Aorta (tissue), 5 donors: ENCODE measurements around the gene ATXN3. TPM values are rescaled to one million over a fixed set of nuclear protein-coding genes. Genes with fewer than 3 reads are reported as not detected.

Experiments used
- ATAC-seq: fragments of 200-7000 bp; cut with Tn5 transposase; one replicate; pipeline ENCODE4 v1.9.1; 2022; ENCODE audit warnings: moderate library complexity; ENCODE audit not compliant: low FRiP score
- DNase-seq, 2 donors: peaks; one replicate each; pipeline ENCODE4 v3.0.0-alpha.2; 2020
- H3K27ac ChIP-seq, 2 donors: one replicate each; pipeline ENCODE4 v1.5.1; 2013; ENCODE audit warnings: low read length in 2 of 2, mild to moderate bottlenecking in 2 of 2, moderate library complexity in 2 of 2, control low read depth in 1 of 2, inconsistent platforms in 1 of 2, low read depth in 1 of 2
- H3K27me3 ChIP-seq, 2 donors: one replicate each; pipeline ENCODE4 v1.6.1; 2013; ENCODE audit warnings: control low read depth in 1 of 2, low read length in 1 of 2, mild to moderate bottlenecking in 1 of 2, moderate library complexity in 1 of 2; ENCODE audit not compliant: insufficient read depth in 2 of 2, control insufficient read depth in 1 of 2
- H3K36me3 ChIP-seq, 2 donors: one replicate each; pipeline ENCODE4 v1.6.1; 2013; ENCODE audit warnings: control low read depth in 1 of 2, low read length in 1 of 2, mild to moderate bottlenecking in 1 of 2; ENCODE audit not compliant: insufficient read depth in 2 of 2, control insufficient read depth in 1 of 2
- H3K4me1 ChIP-seq, 2 donors: one replicate each; pipeline ENCODE4 v1.6.1; 2013; ENCODE audit warnings: low read length in 2 of 2, control low read depth in 1 of 2, mild to moderate bottlenecking in 1 of 2, moderate library complexity in 1 of 2; ENCODE audit not compliant: insufficient read depth in 2 of 2, control insufficient read depth in 1 of 2
- H3K4me3 ChIP-seq, 2 donors: one replicate each; pipeline ENCODE4 v1.5.1; 2013; ENCODE audit warnings: low read length in 2 of 2, control low read depth in 1 of 2, mild to moderate bottlenecking in 1 of 2
- H3K9me3 ChIP-seq: one replicate; pipeline ENCODE4 v1.6.1; 2013; ENCODE audit warnings: mild to moderate bottlenecking, low read length; ENCODE audit not compliant: control insufficient read depth
- WGBS, 2 donors: extraction: QIAGEN DNeasy Blood & Tissue Kit; methylation state at CpG; one replicate each; pipeline ENCODE4 v1.1.7; 2013; 5-methylcytosine and 5-hydroxymethylcytosine counted together
- intact Hi-C, 2 donors: fragments of 100-400 bp; cut with DNase I; formaldehyde crosslinking; loops; one replicate each; pipeline versions ENCODE4 v1.14.2 to v1.15.0; 2022
- polyA plus RNA-seq, 2 donors: library from polyadenylated mRNA; stranded (reverse); fragments of 200-250 nt; gene quantifications; one replicate each; pipeline ENCODE4 v1.2.3, GENCODE V29; 2013
- total RNA-seq, 2 donors: library from RNA; stranded (reverse); fragmentation: NEBNext Ultra II Directional; extraction: Animal tissue kit (Norgen Biotek cat#: 25700); gene quantifications; one replicate each; pipeline ENCODE4 v1.2.1, GENCODE V29; 2021
- donor health status: healthy with polysubstance abuse.
- donor health status: Bipolar disorder and iron deficiency.
- donor health status: DM: no; HTN: no; CAD: no.
- donor health status: DM: no; HTN: no; CAD: no.
- donor health status: DM: yes; HTN: yes; CAD: no.

Gene ATXN3
- total and polyA plus RNA-seq, 4 donors, result 18.9 to 59.0 (median 39.8) TPM

DNA sequence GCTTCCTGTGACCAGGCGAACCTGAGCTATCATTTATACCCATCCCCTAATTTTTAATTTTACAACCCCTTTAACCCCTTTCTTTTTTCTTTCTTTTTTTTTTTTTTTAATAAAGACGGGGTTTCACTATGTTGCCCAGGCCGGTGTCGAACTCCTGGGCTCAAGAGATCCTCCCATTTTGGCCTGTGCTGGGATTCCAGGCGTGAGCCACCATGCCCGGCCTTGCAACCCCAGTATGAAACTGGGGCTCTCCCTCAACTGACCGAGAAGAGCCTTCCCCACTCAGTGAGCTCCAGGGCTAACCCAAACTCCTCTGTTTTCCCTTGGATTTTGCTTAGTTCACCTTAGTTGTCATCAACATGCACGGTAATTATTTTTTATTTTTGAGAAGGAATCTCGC lies 16.4 kb upstream of the ATXN3 start:
- H3K36me3 ChIP-seq, result no peaks in the 10 kb centered on the region
- ATAC-seq, result no peak

DNA sequence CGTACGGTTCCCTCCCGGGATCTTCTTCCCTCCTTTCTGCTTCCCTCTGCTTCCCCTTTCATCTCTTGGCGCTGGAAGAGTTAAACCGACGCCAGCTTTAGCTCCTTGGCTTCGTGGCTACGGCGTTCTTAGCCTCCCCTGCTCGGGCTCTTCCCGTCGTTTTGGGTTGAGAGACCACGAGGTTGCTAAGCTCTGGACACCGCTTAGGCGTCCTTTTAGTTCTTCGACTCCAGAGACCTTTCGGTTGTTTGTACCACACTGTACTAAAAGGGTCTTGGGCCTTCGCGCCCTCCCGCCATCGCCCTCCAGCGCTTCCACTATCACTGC lies 15.9 kb upstream of the ATXN3 start:
- no peaks in the 10 kb centered on the region for H3K4me1 ChIP-seq
- H3K27ac ChIP-seq, result peak overlapping the region in 1 of 2 donors; percentile 81
- peak; percentile 53 for ATAC-seq

More for the DNA sequence above, 16.4 kb upstream of the ATXN3 start:
- H3K9me3 ChIP-seq, result no peaks in the 10 kb centered on the region
- DNase-seq, result no peak
- peak overlapping the region; percentile 71 to 82 for H3K4me3 ChIP-seq
- 28 to 32% methylated on average over 9 of the region's 9 CpGs for WGBS, 2 donors
- intact Hi-C loops, result loop anchor here in 1 of 2 donors (10.0 kb wide), 1 partner anchor 562 kb away; no protein-coding TSS in a partner anchor
- H3K27me3 ChIP-seq, result no peaks in the 10 kb centered on the region
- H3K4me1 ChIP-seq, result peaks cover 0 to 2% of the 10 kb centered on the region in 2 donors
- no peak overlapping the region for H3K27ac ChIP-seq

DNA sequence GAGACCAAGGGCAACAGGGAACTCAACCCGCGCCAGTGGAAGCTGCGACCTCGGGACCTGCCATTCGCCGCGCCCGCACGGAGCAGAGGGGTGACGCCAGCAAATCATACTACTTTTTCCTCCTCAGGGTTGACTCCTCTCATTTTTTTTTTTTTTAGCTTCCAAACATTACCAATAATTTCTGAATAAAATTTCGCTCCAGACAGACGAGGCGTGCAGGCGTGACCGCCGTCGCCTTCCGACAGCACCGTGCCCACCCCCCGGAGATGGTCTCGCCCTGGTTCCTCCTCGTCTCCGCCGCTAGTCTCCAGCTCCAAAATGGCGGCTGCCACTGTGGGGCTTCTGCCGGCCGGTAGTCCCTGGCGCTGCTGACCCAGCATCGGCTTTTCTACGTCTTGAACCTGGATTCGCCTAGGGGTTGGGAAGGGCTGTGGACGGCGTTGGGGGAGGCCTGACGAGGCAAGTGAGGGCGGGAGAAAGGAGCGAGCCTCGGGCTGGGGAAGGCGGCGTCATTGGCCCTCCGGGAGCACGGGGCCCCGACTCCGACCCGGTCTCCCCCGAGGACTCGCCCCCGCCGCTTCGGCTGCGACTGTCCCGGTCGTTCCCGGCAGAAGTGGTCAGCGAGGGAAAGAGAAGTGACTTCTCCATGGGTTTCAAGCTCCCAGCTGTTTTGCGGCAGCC lies 15.4 kb upstream of the ATXN3 start, which contains the start of the genes CPSF2 and NDUFB1:
Gene CPSF2 (plus strand): TSS at position 300 of the 681 bp plus-strand sequence. CDS start 9,016 bp downstream, outside the sequence.
Gene NDUFB1 (minus strand): TSS at position 37 of the 681 bp plus-strand sequence. CDS start 4,069 bp downstream, outside the sequence.
- 0 to 1% methylated on average over 49 to 55 of the region's 55 CpGs for WGBS, 2 donors
- H3K4me3 ChIP-seq, result peak within 1 kb of the TSS; percentile 71 to 82
- intact Hi-C loops, result loop anchor here in 1 of 2 donors (10.0 kb wide), 1 partner anchor 563 kb away; no protein-coding TSS in a partner anchor
- no peaks in the 10 kb centered on the region for H3K9me3 ChIP-seq
- peak within 1 kb of the TSS in 1 of 2 donors; percentile 87 for H3K27ac ChIP-seq
- peak; percentile 90 to 95 for DNase-seq
- peaks cover 0 to under 1% of the 10 kb centered on the region in 2 donors for H3K36me3 ChIP-seq
- peaks cover 0 to 1% of the 10 kb centered on the region in 2 donors for H3K4me1 ChIP-seq
- H3K27me3 ChIP-seq, result no peaks in the 10 kb centered on the region
- peak; percentile 96 for ATAC-seq

More for the DNA sequence above, 15.9 kb upstream of the ATXN3 start:
- peak overlapping the region; percentile 71 to 82 for H3K4me3 ChIP-seq
- intact Hi-C loops, result loop anchor here in 1 of 2 donors (10.0 kb wide), 1 partner anchor 562 kb away; no protein-coding TSS in a partner anchor
- no peaks in the 10 kb centered on the region for H3K9me3 ChIP-seq
- 0% methylated on average over 22 of the region's 22 CpGs for WGBS, 2 donors
- no peaks in the 10 kb centered on the region for H3K27me3 ChIP-seq
- H3K36me3 ChIP-seq, result no peaks in the 10 kb centered on the region
- no peak for DNase-seq

DNA sequence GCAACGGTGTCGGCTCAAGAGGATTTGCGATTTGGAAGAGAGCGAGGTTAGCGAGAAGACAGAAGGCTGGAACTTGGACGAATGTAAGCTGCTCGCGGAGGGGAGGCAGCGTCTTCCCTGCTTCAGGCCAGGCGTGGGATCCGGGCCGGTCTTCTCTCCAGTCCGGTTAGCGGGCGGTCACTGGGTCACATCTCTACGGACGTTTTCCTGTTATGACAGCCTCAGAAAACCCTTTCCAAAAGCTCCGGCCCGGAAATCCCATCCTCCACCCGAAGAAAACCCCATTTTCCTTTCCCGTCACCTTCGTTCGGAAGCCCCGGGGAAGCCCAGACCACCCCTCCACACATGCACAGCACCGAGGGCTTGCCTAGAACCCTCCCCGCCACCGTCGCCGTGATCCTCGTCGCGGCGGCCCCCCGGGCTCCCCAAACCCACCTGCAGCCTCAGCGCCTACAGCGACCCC lies 14.9 kb upstream of the ATXN3 start:
- Histone ChIP-seq H3K9me3 (no peaks in the 10 kb centered on the region), H3K4me3 (peak overlapping the region; percentile 71 to 82), H3K36me3 (peaks cover 0 to 2% of the 10 kb centered on the region in 2 donors), H3K27ac (peak overlapping the region in 1 of 2 donors; percentile 87), H3K27me3 (no peaks in the 10 kb centered on the region), H3K4me1 (peaks cover 0 to 3% of the 10 kb centered on the region in 2 donors)
- peak; percentile 69 for ATAC-seq
- intact Hi-C loops, result loop anchor here in 1 of 2 donors (10.0 kb wide), 1 partner anchor 564 kb away; no protein-coding TSS in a partner anchor
- 0 to 1% methylated on average over 36 of the region's 36 CpGs for WGBS, 2 donors
- DNase-seq, result peak; percentile 63 to 80

DNA sequence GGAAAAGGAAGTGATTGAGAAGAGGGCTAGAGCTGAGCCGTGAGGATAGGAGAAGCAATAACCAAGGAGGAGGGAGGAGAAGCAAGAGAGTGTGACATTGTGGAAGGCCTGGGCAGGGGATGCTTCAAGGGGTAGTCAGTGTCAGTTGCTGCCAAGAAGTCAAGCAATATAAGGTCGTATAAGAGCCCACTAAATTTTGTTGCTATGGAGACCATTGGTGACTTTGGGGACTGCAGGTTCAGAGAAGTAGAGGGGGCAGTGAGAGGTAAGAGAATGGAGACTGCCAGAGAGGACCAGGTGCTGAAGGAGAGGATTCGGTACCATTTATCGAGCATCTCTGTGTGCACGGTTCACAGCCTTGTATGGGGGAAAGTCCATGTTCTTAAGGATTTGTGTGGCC lies 3.1 kb upstream of the ATXN3 start:
- H3K4me1 ChIP-seq, result peaks cover 0 to 4% of the 10 kb centered on the region in 2 donors
- intact Hi-C loops, result no loop called here
- H3K9me3 ChIP-seq, result no peaks in the 10 kb centered on the region
- no peaks in the 10 kb centered on the region for H3K36me3 ChIP-seq
- WGBS, 2 donors, result 75 to 76% methylated on average over 5 of the region's 5 CpGs
- no peak overlapping the region for H3K27ac ChIP-seq
- no peak overlapping the region for H3K4me3 ChIP-seq
- no peaks in the 10 kb centered on the region for H3K27me3 ChIP-seq
- no peak for DNase-seq
- no peak for ATAC-seq

DNA sequence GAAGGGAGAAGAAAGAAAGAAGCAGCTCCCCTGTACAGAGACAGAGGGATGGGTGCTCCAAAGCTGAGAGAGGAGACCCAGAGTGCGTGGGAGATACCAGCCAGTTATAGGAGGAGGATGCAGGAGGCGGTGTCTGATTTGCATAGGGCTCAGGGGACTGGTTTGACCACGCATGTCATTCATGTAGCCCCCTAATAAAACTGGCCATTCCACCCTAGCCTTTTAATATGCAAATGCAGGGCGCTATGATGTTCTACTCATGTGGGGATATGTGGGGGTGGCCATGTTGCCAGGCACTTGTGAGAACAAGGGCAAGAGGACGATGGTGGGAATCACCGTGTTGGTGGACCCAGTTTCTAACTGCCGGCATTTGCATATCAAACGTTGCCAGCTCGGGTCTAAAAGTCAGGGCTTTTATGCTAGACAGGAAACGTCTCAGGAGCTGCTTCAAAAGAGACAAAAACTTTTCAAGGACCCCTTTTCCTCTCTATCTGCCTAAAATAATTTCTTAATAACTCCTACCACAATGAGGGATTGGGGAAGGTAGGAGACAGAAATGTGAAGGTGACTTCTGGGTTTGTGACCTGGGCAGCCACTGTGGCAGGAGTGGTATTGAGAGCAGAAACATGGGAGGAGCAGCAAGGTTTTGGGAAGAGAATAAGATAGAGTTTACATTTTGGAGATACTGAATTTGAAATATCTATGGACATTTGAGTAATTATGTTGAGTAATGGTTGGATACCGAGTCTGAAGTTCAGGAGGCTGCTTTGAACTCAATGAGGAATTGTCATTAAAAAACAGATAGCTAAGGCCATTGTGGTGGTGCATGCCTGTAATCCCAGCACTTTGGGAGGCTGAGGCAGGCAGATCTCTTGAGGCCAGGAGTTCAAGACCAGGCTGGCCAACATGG lies 2.2 kb upstream of the ATXN3 start:
- H3K4me3 ChIP-seq, result no peak overlapping the region
- ATAC-seq (no peak), DNase-seq (no peak)
- intact Hi-C loops, result no loop called here
- H3K27me3 ChIP-seq, result no peaks in the 10 kb centered on the region
- H3K27ac ChIP-seq, result no peak overlapping the region
- H3K4me1 ChIP-seq, result peaks cover 0 to 4% of the 10 kb centered on the region in 2 donors
- H3K36me3 ChIP-seq, result no peaks in the 10 kb centered on the region
- no peaks in the 10 kb centered on the region for H3K9me3 ChIP-seq
- WGBS, 2 donors, result 18 to 19% methylated on average over 11 of the region's 11 CpGs

DNA sequence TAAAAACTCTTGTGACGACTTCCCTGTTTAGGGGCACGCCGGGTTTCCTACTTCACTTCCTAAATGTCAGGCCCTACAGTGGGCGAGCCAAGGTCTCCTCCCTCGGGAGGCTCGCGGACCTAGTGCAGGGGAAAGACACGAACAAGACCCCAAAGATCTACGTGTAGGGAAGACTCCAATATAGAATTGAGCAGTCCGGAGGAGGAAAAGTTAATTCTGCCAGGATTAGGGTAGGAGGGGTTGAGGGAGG lies 564 bp downstream of the ATXN3 start:
- Histone ChIP-seq H3K4me1 (peaks cover 0 to 2% of the 10 kb centered on the region in 2 donors), H3K36me3 (no peaks in the 10 kb centered on the region), H3K4me3 (peak overlapping the region; percentile 87 to 98), H3K9me3 (no peaks in the 10 kb centered on the region), H3K27me3 (no peaks in the 10 kb centered on the region), H3K27ac (peak overlapping the region in 1 of 2 donors; percentile 99)
- ATAC-seq, result peak; percentile 56
- intact Hi-C loops, result no loop called here
- WGBS, 2 donors, result 0% methylated on average over 10 of the region's 10 CpGs
- DNase-seq, result peak; percentile 74 to 79

DNA sequence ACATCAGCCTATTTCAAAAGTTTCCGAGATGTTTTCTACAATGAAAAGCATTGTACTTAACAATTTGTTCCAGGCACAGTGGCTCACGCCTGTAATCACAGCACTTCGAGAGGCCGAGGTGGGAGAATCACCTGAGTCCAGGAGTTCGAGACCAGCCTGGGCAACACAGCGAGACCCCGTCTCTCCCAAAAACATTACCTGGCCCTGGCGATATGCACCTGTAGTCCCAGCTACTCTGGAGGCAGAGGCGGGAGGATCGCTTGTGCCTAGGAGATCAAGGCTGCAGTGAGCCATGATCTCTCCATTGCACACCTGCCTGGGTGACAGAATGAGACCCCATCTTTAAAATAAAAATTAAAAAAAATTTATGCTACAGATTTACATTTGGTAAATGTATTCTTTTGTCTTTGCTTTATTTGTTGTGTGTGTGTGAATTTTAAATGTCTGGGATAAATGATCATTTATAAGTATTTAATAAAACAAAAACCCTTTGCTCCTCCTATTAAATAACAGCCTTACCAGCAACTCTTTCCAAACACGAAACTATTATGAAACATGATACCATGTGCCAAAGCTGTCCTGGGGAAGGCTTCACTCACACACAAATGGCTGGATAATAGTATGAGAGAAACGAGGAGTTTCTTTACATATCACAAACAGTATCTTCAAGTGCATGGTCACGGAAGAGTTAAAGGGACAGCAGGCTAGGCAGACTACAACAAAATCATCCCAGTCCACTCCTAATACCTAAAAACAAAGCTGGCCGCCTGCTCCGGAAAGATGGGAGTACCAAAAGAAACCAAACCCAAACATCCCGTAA lies 1.1 kb downstream of the ATXN3 start:
- Histone ChIP-seq H3K27ac (peak overlapping the region in 1 of 2 donors; percentile 99), H3K4me3 (peak overlapping the region; percentile 87 to 98), H3K9me3 (no peaks in the 10 kb centered on the region), H3K27me3 (no peaks in the 10 kb centered on the region), H3K4me1 (peaks cover 0 to 2% of the 10 kb centered on the region in 2 donors), H3K36me3 (no peaks in the 10 kb centered on the region)
- intact Hi-C loops, result no loop called here
- DNase-seq (no peak), ATAC-seq (no peak)
- 50 to 55% methylated on average over 16 of the region's 16 CpGs for WGBS, 2 donors
